GM21737 (cell line): ENCODE data around the gene KCNJ12.
"Not testable (repeated sequence)": the region's sequence is repeated elsewhere in the genome, so short reads cannot be mapped to it uniquely, and the experiment has no call there.

ENCODE experiments used
- ATAC-seq: cut with Tn5 transposase; IDR thresholded peaks from one replicate; pipeline ENCODE4 v1.9.1; 2021; ENCODE audit warnings: mild to moderate bottlenecking, moderate library complexity; ENCODE audit not compliant: unreplicated experiment

Gene KCNJ12

DNA sequence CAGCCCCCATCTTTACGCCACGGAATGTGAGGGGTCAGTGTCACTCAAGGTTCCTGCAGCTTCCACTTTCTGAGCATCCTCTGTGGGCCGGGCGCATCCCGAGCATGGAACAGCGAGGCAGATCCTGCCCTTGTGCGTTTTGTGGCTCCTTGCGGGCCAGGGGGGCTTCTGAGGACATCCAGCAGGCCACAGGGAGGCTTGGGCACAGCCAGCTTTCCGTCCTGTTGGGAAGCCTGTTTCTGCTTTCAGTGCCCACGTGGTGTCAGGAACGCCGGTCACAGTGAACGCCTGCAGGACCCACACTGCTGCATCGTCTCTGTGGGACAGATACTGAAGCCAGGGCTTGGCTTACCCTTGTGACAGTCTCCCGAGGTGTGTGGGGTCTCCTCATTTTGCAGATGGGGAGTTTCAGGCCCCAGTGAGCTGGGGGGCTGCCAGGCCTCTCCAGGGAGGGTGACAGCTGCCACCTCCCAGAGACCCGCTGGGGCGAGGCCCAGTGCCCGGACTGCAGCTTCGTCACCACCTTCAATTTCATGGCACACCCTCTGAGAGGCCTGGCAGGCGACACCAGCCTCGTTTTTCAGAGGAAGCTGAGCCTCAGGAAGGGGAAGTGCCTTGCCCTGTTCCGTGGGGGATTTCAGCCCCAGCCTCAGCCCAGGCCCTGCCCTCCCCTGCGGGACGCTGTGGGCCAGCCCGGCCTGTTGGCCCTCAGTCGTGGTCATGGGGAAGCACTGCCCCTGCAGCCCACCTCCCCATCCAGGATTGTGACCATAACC lies 29.0 kb downstream of the KCNJ12 start:
- not testable (repeated sequence) for ATAC-seq

GRCh38 chr17:21405904-21406400 lies 29.8 kb downstream of the KCNJ12 start:
- ATAC-seq, result not testable (repeated sequence)

- ATAC-seq, result not testable (repeated sequence)
Observed at GRCh38 chr17:21406616-21407404, 30.7 kb downstream of the KCNJ12 start.

GRCh38 chr17:21407752-21408151 lies 31.6 kb downstream of the KCNJ12 start:
- not testable (repeated sequence) for ATAC-seq

DNA sequence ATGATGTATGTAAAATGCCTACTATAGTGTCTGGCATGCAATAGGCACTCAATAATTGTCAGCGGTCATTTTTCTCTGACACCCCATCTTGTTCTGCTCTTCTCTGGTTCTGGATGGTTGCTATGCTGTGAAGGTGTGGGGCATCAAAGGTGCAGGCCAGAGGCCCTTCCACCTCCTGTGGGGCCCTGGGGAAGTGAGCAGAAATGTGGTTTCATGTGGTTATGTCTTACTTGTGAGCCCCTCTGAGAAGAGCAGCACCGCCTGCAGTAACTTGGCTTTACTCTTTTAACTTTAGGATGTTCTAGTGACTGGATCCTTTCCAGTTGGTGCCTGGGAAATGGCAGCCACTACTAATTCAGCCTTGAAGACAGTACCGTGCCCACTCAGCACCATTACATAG lies 32.1 kb downstream of the KCNJ12 start:
- ATAC-seq, result not testable (repeated sequence)

DNA sequence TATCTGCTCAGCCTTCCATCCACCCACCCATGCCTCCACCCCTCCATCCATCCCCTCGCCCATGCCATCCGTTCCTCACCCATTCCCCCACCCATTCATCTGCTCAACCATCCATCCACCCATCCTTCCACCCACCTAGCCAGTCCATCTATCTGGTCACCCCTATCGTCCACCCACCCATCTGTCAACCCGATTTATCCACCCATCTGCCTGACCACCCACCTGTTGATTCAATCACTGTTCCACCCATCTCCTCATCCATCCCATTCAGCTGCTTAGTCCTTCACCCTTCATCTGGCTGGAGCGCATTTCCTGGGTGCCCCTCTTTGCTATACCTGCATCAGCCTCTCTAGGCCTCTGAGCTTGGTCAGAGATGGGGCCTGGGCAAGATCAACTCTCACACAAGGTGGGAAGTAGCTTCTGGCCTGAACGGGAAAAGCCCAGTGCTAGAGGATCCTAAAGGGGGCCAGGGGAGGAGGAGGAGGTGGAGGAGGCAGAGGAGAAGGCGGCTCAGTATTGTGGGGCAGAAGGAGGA lies 32.7 kb downstream of the KCNJ12 start:
- not testable (repeated sequence) for ATAC-seq

- not testable (repeated sequence) for ATAC-seq
Observed at GRCh38 chr17:21409388-21409787, 33.2 kb downstream of the KCNJ12 start.

DNA sequence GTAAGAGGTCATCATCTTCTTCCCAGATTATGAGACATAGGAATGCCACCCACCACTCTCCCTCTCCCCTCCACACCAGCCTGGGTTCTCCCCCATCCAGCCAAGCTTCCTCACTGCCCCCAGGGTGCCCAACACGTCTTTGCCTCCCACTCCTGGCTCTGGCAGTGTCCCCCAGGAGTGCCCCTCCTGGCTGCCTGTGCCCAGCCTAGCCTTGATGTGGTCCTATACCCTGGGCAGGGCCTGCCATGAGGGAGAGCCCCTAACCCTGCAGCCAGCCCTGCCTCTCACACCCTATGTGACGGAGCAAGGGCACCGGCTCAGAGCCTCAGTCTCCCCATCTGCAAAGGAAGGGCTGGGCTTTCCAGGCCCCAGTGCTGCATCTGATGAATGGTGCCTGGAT lies 33.8 kb downstream of the KCNJ12 start:
- ATAC-seq, result not testable (repeated sequence)

GRCh38 chr17:21410371-21410770 lies 34.2 kb downstream of the KCNJ12 start:
- not testable (repeated sequence) for ATAC-seq

- not testable (repeated sequence) for ATAC-seq
Observed at GRCh38 chr17:21410906-21411678, 34.9 kb downstream of the KCNJ12 start.

DNA sequence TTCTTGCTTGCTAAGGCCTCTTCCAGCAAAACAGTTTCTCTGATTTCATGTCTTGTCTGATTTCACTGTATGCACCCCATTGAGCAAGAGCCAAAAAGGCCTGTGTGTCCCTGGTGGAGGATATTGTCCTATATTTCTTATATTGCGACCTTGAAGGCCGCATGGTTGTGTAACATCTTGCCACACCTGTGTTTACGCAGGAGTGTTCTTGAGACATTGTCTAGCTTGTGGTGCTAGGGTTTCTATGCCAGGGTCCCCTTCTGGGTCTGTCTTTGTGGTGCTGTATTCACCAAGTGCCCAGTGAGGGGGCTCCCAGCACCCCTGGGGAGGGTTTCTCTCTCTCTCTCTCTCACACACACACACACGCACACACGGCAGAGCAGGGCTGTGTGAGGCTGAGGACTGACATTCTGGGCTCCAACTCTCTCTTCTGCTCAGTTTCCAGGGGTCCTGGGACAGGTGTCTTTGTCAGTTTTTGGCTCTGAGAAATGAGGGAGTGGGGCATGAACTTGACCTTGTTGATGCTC lies 35.6 kb downstream of the KCNJ12 start:
- not testable (repeated sequence) for ATAC-seq

DNA sequence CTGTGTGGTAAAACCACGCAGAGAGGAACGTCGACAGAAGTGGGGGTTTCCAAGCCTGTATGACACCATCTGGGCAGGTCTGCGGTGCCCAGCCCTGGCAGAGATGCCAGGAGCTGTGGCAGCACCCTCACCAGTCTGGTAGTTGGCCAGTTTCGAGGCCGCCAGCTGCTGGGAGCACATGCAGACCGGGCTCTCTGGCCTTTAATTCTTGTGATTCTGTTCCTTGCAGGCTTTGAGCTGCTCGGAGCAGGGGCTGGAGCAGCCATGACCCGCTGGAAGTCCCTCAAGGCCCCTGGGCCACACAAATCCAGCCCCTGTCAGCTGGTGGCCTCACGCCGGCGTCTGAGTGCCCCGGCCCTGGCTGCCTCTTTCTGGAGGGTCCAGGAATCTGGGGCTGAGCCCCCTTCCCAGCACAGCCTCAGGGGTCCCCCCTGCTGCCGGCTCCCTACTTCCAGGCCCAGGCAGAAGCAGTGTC lies 36.1 kb downstream of the KCNJ12 start:
- ATAC-seq, result not testable (repeated sequence)

GRCh38 chr17:21413570-21414279 lies 37.6 kb downstream of the KCNJ12 start:
- ATAC-seq, result not testable (repeated sequence)

DNA sequence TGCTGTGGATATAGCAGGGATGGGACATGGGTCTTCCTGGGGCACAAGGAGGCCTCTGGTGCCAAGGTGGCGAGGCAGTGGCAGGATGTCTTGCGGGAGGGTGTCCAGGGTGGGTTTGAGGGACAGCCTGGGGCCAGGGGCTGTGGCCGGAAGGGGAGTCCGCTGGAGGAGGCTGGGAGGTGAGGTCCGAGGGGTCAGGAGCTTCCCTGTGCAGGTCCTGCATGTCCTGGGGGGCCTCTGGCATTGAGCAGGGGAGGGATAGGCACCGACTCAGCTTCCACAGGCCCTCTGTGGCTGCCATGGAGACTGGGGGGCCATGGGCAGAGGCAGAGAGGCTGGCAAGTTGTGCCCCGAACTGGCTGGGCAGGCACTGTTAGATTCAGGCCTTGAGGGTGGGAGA lies 38.5 kb downstream of the KCNJ12 start:
- ATAC-seq, result not testable (repeated sequence)

DNA sequence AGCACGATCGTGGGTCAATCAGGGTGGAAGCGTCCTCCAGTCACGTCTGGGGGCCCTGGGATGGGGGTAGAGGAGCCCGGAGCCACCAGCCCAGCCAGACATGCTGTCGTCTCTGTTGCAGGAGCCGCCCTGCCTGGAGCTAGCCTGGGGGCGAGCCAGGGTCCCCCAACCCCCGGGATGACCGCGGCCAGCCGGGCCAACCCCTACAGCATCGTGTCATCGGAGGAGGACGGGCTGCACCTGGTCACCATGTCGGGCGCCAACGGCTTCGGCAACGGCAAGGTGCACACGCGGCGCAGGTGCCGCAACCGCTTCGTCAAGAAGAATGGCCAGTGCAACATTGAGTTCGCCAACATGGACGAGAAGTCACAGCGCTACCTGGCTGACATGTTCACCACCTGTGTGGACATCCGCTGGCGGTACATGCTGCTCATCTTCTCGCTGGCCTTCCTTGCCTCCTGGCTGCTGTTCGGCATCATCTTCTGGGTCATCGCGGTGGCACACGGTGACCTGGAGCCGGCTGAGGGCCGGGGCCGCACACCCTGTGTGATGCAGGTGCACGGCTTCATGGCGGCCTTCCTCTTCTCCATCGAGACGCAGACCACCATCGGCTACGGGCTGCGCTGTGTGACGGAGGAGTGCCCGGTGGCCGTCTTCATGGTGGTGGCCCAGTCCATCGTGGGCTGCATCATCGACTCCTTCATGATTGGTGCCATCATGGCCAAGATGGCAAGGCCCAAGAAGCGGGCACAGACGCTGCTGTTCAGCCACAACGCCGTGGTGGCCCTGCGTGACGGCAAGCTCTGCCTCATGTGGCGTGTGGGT lies 39.2 kb downstream of the KCNJ12 start:
- not testable (repeated sequence) for ATAC-seq

- not testable (repeated sequence) for ATAC-seq
Observed at GRCh38 chr17:21416471-21416981, 40.4 kb downstream of the KCNJ12 start.

DNA sequence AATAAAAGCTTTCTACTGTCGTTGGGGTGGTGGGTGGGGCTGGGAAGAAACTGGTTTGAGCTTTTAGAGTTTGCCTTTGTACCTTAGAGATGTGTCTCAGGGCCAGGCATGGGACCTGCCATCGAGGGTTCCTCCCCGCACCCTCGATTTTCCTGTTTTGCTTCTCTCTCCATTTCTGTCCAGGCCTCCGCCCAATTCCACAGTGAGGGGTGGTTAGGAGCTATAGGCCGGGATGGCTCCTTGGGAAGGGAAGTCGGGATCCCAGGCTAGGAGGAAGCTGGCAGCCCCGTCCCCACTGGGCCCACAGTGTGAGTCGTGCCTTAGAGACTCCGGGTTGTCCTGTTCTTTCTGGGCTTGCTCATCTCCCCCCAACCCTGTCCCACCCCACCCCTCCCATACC lies 41.2 kb downstream of the KCNJ12 start:
- ATAC-seq, result not testable (repeated sequence)

DNA sequence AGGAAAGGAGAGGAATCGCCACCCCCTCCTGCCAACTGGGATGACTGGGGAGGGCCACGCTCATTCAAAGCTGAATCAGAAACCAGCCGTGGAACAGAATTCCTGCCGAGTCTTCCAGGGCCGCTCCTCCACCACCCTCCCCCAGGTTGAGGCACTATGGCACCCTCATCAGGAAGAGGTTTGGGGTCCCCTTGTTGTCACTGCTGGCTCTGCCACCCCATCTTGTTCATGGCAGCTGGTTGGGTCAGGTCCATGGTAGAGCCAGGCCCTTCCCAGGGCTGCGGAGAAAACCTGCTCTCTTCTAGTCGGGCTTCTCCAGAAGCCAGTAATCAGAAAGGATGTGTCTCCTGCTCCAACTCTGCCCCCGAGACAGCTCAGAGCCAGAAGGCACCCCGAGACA lies 41.8 kb downstream of the KCNJ12 start:
- no peak for ATAC-seq
